C4-2B (cell line): ENCODE data around the gene SP2.

Experiments
- CTCF ChIP-seq: fragments of 450-650 bp; conservative IDR thresholded peaks from 2 replicates; pipeline ENCODE4 v1.5.1; 2017; ENCODE audit warnings: mild to moderate bottlenecking
- ZFX ChIP-seq: fragments of 450-650 bp; IDR thresholded peaks from 2 replicates; pipeline ENCODE4 v1.6.1; 2017

GRCh38 chr17:47946516-47946915 lies 50.5 kb downstream of the SP2 start:
- TF ChIP-seq CTCF (no peak), ZFX (no peak)
